ENCODE measurements around the gene HTRA2. TPM values are rescaled to one million over a fixed set of nuclear protein-coding genes. Genes with fewer than 3 reads are reported as not detected.

Gene HTRA2
- total RNA-seq, 1 donor from 2014 or later: 31.0 TPM

- DNase-seq (ENCODE audit: low spot score): no peak
Observed at GRCh38 chr2:74500578-74500946, 29.2 kb upstream of the HTRA2 start.

- no peak for DNase-seq (ENCODE audit: low spot score)
Observed at GRCh38 chr2:74501335-74502071, 28.2 kb upstream of the HTRA2 start.

GRCh38 chr2:74502147-74502719 is 27.5 kb upstream of the HTRA2 start:
- DNase-seq (ENCODE audit: low spot score): peak; percentile 64

DNA sequence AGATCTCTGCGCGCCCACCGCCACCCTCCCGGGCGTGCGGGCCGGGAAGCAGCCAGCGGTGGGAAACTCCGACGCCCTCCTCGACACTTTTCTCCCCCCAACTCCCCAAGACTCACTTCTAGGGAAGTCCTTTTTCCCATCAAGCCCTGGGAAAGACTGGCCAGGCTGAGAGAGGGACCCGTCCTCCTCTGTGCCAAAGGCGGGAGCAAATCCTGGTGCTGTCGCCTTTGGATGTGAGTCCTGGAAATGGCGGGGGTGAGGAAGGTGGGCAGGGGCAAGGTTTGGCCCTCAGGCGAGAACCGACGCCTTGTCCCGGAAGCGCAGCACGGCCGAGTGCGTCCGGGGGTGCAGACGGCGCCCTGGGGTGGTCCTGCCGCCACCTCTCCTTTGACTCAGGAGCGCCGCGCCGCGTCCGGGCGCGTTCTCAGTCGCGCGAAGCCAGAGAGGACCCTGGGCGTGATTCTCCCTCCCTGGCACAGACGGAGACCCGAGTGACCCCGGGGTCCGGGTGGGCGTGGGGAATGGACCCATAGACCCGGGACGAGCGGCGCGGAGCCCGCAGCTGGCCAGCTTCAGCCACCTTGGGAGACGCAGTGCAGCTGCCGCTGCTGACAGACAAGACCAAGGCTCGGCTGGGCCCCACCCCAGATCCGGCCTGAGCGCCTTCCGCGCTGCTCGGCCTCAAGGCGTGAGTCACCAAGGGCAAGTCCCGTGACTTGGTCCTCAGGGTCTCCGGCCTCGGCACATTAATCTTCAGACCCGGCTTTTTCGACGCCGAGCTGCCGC is 26.8 kb upstream of the HTRA2 start:
- DNase-seq (ENCODE audit: low spot score): peak; percentile 84

DNA sequence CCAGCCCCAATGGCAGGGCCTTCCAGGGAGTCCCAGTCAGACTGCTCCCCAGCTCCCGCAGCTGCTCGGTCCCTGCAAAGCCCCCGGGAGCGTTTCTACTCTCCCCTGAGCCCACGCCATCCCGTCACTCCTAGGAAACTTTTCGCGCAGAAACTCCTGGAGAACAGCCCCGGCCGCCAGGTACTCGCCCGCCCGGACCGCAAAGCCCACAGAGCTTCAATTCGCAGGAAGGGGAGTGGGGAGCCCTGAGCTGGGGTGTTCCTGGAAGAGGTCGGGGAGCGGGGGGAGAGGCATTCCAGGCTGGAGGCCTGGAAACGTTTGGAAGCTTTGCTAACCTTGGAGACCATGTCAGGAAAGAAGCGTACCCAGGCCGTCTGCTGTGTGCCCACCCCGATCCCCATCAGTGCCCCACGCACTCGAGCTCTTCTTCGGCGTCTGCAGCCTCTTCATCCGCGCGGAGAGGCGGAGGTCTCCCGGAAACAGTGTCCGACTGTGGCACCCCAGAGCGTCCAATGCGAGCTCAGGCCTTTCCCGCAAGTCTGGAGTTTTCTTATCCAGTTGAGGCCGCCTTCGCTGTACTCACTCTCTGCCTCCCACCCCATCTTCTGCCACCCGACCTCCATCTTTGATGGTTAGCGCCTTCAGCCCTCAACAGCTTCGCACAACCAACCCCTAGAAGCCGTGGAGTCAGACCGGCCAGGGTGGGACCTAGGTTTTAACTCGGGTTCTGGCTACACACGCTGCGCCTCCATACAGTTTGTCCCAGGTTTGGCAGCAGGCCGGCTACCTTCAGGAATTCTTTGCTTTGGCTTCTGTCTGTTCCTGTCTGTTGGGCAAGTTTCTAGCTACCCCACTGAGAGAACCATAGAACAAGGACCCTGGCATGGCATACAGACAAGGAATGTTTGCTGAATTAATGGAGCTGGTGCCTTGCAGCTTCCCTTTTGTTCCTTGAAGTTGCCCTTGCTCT is 25.9 kb upstream of the HTRA2 start:
- DNase-seq (ENCODE audit: low spot score): no peak

DNA sequence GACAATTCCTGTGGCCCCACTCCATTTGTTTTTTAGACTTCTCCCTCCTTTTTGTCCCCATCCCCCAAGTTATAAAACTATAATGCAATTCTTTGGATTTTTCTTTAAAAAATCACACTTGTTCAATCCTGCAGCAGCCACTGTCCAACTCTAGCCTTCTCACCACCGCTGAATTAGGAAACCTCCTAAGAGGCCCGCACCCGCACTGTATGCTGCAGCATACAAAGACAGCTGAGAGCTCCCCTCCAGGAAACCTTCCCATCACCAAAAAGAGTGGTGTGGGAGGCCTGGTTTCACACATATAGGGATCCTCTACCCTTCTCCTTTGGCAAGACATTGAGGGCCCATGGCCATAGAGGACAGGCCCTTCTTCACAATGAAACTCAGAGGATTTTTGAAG is 25.1 kb upstream of the HTRA2 start:
- no peak for DNase-seq (ENCODE audit: low spot score)

GRCh38 chr2:74505448-74506246 is 24.1 kb upstream of the HTRA2 start:
- DNase-seq (ENCODE audit: low spot score): no peak

DNA sequence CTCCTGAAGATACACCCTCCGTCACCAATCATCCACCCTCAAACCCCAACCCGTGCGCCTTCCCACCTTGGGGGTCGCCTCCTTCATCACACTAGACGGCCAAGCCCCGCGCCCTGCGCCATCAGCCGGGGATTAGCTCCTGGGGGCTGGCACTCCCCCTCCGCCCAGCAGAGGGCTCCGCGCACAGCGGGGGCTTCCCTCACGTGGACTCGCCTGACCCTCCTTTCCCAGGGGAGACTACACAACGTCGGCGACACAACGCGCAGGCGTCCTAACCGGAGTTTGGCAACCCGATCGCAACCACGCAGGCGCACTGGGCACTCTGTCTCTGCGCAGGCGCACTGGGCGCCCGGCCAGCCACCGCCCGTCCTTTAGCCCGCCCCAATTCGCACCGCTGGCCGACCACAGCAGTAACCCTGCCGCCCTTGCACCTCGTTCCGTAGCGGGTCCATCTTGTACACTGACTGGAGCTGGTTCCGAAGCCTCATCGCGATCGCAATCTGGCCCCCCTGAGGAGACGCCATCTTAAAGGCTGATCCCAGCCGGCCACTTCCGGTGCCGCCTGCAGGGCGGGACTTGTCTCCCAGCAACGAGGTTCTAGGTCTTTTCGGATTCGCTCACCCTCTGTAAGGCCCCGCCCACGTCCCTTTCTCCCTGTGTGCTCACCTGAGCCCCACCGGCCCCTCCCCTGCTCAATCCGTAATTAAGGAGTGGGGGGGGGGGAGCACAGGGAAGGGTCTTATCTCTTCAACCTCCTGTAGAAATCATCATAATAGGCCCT is 22.4 kb upstream of the HTRA2 start, which contains the start of gene PCGF1:
Gene PCGF1 (minus strand): TSS at position 551 of the 781 bp plus-strand sequence. CDS start 27 bp downstream, at position 524.
- DNase-seq (ENCODE audit: low spot score): peak; percentile 99

- DNase-seq (ENCODE audit: low spot score): no peak
Observed at GRCh38 chr2:74507926-74508520, 21.7 kb upstream of the HTRA2 start.

DNA sequence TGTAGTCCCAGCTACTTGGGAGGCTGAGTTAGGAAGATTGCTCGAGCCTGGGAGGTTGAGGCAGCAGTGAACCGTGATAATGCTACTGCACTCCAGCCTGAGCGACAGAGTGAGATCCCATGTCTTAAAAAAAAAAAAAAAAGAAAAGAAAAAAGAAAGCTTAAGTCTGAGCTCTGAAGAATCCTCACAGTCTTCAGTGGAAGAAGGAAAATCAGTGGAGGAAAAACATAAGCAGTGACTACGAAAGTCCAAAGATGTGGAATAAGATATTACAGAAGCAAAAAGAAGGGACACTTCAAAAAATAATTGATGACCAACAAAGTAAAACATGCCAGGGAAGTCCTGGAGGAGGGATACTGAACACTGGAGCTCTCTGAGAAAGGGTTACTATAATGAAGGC is 19.5 kb upstream of the HTRA2 start:
- no peak for DNase-seq (ENCODE audit: low spot score)

DNA sequence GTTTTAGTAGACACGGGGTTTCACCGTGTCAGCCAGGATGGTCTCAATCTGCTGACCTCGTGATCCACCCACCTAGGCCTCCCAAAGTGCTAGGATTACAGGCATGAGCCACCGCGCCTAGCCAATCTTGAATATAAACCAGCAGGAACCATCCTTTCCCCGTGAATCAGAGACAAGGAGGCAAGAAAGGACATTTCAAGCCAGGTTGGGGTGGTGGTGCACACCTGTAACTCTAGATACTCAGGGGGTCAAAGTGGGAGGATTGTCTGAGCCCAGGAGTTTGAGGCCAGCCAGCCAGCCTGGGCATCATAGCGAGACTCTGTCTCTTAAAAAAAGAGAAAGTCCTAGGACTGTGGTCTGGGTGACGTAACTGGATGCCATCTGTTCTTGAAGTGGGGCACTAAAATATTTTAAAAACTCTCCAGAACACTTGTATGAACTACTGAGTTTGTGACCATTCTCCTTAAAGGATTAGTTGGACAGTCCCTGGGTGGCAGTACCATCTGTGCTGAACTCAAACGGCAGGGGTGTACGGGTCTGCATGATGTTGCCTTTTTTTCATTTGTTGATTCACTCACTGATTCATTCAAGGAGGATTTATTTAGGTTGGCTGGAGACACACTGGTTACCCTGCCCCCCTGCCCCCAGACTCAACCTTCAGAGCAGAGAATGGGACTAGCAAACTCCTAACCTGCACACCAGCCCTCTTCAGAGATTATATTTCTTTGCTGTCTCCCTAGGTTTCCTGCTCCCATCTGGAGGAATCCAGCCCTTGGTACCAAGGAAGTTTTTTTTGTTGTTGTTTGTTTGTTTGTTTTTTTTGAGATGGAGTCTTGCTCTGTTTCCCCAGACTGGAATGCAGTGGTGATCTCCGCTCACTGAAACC is 18.4 kb upstream of the HTRA2 start:
- no peak for DNase-seq (ENCODE audit: low spot score)

DNA sequence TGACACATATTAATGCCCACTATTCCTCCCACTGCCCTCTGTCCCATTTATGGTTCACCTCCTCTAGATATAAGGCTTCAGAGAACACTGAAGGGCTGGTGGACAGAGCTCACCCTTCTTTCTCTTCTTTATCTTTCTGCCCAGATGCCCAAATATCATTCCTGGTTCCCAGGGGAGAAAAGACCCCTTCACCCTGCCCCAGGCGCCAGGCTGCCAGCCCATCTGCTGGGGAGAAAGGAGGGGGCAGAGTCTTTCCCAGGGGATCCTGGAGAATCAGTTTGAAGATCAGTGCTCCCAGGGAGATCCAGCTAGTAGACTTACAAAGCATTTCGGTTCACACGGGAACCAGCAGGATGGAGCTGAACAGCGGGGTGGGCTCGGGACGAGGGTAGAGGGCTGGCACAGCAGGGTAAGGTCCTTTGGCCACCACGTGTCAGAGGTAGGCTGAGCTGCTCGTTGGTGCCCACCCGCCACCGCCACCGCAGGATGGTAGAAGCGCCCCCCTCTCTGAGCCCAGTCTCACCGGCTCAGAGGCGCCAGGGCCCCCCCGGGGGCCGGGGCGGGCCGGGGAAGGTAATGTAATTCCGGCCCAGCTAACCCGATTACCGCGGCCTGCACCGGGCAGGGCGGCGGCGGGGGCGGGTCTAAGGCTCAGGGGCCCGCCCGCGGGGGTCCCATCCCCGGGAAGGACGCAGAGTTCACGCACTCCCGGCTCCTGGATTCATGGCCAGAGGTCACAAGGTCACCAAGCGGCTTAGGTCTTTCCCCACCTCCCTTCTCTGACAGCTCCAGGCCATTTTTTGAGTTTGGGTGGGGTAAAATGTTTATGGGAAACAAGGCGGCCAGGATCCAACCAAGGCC is 16.8 kb upstream of the HTRA2 start:
- DNase-seq (ENCODE audit: low spot score): no peak

- no peak for DNase-seq (ENCODE audit: low spot score)
Observed at GRCh38 chr2:74513605-74514367, 15.9 kb upstream of the HTRA2 start.

- no peak for DNase-seq (ENCODE audit: low spot score)
Observed at GRCh38 chr2:74514368-74515270, 15.1 kb upstream of the HTRA2 start, which contains the start of gene TLX2. Gene TLX2 (plus strand): TSS chr2:74514450. CDS start chr2:74514807, 357 bp downstream.

DNA sequence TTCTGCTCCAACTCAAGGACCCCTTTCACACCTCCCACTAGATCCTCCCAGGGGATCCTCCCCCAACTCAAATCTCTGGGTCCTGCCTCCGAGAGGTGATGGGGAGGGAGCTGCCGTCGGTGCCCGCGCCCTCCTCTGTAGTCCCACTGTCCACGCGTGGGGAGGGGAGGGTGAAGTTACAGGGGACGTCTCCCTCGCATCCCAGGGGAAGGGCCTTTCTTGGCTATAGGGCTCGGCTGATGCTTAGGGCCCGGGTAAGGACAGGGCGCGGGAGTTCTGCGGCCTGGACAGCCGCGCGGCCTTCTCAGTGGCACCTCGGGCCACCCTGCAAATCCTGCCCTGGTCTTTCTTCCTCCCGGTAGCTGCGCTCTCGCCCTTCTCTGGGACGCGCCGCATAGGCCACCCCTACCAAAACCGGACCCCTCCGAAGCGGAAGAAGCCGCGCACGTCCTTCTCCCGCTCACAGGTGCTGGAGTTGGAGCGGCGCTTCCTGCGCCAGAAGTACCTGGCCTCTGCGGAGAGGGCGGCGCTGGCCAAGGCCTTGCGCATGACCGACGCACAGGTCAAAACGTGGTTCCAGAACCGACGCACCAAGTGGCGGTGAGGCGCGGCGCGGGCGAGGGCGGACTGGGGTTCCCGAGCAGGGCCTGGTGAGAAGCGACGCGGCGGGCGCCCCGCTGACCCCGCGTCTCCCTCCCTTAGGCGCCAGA is 14.3 kb upstream of the HTRA2 start:
- DNase-seq (ENCODE audit: low spot score): no peak
